ENCODE data around the gene ARHGEF16.

ARHGEF16 gene

DNA sequence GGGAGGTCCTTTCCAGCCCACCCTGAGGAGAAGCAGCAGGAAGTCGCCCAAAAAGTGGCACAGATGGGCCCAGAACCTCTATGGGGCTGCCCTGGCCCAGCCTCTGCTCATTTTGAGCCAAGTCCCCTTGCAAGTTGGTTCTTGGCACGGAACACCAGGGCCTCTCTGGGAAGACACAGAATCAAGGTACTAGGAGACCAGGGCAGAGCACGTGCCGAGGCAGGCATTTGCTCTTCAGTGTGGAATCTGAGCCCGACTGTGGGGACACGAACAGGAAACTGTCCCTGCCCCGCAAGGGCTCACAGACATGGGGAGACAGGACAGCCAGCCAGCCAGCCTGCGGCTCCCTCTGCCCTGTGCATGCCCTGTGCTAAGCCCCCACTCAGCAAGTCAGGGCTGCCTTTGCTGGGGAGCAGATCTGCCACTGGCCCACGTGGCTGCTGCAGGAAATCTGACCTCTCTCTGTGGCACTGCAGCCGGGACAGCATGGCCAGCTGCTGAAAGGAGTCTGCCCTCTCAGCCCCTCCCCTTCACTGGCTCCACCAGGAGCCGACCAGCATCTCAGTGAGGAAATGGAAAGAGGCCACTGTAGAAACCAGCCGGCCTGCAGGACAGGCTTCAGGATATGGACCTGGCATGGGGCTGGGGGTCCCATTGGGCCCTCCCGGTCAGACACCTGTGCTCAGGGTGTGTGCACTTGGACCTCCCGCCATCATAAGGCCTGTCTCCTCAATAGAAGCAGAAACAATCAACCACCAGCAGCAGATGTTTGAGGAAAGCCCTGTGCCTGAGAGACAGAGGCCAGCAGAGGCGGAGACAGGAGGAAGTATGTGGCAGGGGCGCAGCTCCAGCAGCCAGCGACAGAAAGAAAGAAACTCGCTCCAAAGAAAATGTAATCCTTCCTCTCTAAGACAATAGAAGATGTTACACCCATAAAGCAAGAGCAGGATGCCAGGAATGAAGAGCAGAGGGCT, 3.7 kb downstream of the ARHGEF16 start:
- DNase-seq: no peak

DNA sequence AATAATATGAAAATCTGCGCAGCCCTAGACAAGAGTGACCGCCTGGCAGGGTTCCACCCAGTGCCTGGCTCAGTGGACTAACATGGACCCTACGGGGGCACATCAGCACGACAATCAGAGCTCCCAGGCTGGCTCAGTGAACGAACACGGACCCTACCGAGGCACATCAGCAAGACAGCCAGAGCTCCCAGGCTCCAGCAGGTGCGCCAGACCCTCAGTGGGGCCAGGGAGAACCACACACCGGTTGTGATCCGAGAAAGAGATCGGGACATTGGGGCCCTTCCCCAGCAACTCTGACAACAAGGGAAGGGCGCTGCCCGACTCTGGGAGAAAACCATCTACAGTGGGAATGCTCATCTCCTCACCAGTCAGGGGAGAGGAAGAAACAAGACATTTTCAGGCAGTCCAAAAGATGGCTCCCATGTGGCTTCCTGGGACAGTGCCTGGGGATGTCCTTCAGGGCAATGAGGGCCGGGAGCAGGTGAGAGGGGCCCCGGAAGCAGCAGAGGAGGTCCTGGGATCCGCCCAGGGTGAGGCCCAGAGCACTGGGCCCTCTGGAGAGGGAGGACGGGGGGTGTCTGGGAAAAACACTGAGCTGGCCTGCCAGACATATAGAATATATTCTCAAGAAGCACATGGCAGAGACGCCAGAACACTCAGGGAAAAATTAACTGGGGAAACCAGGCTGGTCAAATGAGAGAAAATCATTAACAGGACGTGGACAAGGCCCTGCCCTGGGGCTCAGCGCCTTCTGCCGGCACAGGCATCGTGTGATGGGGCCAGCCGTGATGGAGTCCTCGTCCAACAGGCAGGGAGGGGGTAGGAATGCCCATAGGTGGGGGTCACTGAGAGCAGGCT, 4.8 kb downstream of the ARHGEF16 start:
- no peak for DNase-seq

DNA sequence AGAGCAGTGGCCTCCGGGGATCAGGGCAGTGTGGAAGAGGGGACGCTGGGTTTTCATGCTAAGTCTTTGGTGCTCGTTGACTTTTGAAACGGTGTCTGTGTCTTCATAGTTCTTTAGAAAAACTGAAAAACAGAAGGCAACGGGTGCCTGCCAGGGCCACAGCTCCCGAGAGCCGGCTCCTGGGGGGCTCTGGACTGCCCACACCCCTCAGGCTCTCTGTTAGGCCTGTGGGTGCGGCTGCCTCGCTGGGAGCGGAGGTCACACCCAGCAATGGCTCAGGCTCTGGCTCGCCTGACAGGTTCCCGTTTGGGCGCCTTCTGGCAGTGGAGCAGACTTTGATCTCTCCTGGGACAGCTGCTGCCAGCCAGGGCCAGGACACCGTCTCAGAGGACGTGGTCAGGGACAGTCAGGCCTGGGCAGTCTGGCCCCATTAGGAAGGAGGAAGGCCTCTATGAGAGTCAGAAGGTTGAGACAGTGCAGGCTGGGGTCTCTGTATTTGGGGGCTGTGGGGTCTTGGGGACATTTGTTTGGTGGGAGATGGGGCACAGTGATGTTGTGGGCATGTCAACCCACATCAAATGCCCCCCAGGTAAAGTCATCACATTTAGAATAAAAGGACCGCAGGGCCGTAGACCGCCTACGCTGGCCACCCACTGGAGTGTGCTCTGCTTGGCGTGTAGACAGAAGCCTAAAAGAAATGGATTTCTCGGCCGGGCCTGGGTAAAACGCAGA, 5.6 kb downstream of the ARHGEF16 start:
- no peak for DNase-seq

DNA sequence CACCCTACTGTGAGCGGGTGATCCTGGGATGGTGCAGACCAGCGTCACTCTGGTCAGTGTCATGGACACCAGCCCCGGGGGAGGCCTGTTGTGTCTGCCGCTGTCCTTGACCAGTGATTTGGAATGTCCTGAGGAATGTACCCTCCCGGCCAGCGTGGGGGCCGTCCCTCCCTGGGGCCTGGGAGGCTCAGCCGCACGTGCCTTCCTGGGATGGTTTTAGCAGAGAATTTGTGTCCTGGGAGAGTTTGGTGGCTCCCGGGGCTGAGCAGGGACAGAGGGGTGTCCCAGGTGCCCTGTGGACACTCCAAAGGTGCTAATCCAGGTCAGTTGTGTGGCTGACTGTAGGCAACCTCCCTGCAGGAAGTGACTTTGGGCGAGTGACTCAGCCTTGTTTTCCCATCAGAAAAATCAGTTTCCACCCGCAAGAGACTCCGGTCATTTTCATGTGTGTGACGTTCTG, 6.2 kb downstream of the ARHGEF16 start:
- DNase-seq: no peak

DNA sequence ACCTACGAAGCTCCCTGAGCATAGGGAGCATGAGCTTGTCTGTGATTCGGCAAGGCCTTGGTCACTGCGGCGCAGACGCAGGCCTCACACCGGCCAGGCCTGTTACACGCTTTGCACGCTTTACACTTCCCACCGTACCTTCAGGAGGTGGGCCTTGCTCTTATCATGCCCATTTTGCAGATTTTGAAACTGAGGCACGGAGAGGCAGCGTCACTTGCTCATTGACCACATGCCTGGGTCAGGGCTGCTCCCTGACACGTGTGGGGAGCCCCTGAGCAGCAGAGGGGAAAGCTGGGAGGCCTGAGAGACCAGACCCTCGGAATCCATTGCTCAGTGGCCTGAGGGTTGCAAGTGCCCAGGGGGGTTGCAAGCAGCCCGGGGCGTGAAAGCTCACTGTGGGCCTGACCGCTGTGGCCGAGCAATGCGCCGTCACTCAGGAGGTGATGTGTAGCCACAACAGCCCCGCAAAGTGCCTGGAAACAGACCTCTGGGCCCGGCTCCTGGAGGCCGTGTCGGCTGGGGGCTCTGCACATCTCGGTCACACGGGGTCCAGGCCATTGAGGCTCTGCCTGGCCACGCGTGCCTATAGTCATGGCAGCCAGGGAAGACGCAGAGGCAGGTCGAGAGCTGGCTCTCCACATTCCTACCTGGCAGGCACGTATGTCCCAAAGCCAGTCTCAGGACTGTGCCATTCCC, 6.9 kb downstream of the ARHGEF16 start:
- DNase-seq: no peak

DNA sequence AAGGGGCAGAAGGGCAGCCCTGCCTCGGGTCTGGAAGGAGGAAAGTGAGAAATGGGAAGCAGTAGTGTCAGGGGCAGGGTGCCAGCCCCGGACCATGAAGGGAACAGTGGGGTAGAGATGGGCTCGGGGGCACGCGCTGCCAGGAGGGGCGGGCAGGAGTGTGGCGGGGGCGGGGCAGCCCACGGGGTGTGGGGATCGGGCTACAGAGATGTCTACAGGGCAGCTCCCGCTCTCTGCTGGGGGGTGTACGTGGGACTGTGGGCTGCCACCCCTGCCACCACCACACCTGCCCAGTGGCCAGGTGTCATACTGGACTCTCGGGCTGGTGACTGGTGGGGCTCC, 7.4 kb downstream of the ARHGEF16 start:
- DNase-seq: no peak

DNA sequence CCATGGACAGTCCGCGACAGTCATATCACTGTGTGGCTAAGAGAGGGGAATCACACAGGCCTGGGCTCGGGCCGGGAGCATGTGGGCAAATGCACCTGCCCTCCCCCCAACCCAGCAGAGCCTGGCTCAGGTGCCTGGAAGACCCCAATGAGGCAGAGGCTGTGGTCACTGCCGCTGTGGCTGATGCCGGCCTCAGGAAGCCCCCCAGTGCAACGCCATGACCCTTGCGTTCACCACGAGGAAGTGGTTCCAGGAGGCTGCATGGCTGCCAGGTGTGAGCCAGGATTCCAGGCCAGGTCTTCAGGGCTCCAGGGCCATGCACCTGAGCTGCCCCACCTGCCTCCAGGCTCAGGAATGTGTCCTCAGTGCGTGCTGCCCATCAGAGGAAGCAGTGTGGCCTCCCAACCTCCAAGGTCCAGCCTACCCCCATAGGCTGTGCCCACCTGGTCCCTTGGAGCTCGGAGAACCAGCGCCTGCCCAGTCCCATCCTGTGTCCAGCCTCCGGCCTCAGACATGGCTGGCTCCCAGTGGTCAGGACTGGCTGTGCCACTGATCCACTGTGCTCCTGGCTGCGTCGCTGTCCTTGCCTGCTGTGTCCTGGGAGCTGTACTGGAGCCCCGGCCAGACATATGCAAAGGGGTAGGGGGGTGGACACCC, 8.0 kb downstream of the ARHGEF16 start:
- DNase-seq: no peak

DNA sequence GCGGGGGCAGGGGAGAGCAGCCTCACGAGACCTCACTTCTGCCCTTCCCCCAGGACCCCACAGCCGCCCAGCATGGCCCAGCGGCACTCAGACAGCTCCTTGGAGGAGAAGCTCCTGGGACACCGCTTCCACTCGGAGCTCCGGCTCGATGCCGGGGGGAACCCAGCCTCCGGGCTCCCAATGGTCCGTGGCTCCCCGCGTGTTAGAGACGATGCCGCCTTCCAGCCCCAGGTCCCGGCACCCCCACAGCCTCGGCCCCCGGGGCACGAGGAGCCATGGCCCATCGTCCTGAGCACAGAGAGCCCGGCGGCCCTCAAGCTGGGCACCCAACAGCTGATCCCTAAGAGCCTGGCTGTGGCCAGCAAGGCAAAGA, 8.5 kb downstream of the ARHGEF16 start:
- DNase-seq: no peak

DNA sequence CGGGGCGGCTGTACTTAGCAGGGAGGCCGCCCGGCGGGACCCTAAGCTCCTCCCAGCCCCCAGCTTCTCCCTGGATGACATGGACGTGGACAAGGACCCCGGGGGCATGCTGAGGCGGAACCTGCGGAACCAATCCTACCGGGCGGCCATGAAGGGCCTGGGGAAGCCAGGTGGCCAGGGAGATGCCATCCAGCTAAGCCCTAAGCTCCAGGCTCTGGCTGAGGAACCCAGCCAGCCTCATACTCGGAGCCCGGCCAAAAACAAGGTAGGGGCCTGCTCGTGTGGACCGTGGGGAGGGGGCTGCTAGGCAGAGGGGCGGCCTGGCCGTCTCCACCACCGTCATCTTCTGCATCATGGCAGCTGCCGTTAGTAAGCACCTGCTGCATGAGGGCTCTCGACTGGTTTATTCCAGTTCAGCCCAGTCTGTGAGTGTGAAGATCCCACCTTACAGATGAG, 9.0 kb downstream of the ARHGEF16 start:
- DNase-seq: no peak

DNA sequence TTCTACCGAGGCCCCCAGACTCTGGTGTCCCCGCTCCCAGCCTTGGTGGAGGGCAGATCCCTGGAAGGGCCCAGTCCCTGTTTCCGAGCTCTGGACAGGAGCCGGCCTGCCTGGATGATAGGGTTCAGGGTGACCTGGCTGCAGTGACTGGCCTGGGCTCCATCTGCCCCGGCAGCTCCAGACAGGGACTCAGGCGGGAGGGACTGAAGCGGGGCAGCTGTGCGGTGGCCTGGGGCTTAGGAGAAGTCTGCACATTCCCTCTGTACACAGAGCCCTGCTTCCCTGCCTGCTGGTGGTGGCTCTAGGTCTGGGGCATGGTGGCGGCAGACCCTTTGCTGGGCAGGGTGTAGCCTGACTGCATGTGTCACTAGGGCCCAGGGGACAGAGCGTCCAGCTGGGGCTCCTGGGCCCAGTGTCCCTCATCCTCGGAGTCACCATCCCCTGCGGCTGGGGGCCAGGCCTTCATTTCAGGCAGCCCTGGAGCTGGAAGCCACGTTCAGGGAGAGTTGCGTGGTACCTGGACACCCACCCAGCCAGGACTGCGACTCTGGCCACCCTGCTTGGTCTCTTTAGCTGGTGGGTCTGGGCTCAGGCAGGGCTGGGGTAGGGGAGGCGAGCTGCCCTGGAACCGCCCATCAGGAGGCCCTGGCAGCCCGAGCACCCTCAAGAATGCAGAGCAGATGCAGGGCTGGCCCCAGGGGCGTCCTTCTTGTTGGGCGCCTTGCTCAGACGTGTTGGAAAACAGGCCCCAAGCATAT, 9.6 kb downstream of the ARHGEF16 start:
- no peak for DNase-seq

DNA sequence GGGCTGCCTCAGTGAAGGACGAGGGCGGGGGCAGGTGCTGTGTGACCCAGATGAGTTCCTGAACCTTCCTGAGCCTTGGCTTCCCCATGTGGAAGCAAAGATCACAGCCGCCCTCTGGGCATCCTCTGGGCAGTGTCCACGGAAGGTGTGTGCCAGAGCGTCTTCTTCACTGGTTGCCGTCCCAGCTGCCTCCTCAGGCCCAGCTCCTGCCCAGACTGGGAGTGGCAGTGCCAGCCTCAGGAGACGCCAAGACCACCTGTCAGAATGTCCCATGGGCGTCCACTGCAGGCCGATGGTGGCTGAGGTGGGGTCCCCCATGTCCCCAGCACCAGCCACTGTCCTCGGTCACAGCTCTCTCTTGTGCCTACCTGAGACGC, 10.2 kb downstream of the ARHGEF16 start:
- no peak for DNase-seq

DNA sequence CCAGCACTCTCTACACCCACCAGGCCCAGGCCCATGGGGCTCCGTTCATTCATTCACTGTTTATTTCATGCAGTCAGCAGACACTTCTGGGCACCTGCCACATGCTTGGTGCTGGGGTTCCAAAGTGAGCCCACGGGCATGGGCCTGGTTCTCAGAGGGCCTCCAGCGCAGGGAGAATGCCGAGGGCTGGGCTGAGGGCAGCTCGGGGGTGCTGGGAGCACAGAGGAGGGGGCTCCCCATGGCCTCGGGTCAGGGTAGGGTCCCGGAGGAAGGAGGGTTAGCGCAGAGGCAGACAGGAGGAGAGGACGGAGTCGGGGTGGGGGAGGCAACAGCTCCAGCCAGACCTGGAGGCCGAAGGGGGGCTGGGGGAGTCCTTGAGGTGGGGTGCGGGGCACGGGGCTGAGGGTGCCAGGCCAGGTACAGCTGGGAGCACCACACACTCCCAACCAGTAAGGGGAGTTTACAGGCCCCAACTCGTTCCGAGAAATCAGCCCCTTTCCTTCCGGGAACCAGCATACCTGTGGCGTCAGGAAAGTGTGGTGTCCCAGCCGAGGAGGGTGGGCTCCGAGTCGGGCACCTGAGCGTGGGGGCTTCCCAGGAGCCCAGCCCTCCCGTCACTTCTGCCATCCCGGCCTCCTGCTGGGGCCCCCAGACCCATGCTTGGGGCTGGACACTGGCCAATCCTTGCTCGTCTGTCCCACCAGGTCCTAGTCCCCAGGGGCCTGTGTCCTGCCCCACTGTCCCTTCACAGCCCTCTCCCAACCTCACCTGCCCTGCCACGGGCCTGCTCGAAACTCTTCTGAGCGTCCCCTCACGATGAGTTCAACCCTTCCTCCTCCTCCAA, 10.8 kb downstream of the ARHGEF16 start:
- DNase-seq: no peak

DNA sequence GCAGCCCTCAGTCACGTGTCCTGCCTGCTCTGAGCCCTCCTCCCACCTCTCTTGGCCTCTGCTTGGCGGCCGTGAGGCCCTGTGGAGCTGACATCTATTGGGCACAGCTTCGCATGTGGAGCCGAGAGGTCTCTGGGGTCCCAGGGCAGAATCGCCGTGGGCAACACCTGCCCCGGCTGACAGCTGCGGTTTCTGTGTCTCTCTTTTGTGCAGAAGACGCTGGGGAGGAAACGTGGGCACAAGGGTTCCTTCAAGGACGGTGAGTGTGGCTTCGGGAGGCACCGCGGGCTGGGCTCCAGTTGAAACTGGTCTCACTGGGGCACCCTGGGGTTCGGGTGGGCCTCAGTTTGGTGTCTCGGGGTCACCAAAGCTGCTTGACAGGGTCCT, 11.5 kb downstream of the ARHGEF16 start:
- DNase-seq: no peak

DNA sequence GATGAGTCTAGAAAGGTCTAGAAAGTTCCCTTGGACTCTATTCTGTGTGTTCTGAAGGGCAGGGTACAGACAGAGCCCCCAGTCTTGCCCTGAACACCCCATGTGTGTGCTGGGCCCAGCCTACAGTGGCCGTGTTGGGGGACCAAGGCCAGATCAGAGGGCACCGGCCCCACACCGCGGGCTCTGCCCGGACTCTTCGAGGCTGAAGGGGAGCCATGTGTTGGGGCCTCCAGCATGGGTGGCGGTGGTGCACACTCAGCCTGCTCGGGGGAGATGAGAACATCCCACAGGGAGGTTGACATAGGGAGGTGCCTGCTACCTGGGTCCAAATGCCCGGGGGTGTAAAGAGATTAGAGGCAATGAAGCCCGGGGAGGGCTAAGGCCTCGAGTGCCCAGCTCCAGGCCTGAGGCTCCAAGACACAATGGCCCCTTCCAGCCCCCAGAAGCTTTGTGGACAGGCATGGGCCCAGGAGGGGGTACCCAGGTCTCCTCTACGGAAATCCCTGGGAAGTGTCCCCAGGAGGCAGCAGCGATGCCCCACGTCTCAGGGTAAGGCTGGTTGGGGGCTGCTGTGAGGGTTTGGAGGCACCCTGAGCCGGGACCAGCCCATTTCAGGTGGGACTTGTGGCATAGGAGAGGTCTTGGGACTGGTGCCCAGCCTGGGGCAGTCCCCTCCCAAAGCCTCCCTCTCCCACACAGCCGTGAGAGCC, 12.1 kb downstream of the ARHGEF16 start:
- DNase-seq: no peak

DNA sequence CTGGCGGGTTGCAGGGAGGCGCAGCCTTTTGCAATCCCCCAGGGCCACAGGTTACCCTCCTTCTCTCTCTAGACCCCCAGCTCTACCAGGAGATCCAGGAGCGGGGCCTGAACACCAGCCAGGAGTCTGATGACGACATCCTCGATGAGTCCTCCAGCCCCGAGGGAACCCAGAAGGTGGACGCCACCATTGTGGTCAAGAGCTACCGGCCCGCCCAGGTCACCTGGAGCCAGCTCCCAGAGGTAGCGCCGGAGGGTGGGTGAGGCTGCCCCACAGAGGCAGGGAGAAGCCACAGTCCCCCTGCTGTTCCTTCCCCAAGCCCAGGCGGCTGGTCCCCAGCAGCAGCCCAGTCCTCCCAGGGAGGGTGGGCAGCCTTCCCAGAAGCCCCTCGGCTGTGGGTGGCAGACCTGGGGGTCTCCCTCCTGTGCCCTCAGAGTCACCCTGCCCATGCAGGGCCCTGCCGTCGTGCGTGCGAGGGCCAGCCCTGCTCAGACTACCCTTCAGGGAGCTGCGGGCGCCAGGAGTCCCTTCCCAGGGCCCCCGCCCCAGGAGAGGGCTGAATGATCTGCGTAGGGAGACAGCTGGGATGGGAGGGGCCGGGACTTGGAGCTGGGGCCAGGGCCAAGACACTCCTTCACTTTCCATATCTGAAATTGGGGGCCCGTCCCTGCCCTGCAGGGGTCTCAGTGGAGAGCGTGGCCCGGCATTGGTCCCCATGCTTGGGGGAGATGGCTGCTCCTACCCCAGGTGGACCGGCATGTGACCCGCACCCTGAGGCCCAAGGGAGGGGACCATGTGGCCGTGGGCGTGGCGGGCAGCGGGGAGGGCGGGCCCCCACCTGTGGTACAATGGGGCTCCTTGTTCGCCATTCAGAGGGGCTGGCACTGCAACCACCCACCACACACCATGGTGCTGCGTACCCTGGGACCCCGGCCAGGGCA, 12.9 kb downstream of the ARHGEF16 start:
- no peak for DNase-seq

DNA sequence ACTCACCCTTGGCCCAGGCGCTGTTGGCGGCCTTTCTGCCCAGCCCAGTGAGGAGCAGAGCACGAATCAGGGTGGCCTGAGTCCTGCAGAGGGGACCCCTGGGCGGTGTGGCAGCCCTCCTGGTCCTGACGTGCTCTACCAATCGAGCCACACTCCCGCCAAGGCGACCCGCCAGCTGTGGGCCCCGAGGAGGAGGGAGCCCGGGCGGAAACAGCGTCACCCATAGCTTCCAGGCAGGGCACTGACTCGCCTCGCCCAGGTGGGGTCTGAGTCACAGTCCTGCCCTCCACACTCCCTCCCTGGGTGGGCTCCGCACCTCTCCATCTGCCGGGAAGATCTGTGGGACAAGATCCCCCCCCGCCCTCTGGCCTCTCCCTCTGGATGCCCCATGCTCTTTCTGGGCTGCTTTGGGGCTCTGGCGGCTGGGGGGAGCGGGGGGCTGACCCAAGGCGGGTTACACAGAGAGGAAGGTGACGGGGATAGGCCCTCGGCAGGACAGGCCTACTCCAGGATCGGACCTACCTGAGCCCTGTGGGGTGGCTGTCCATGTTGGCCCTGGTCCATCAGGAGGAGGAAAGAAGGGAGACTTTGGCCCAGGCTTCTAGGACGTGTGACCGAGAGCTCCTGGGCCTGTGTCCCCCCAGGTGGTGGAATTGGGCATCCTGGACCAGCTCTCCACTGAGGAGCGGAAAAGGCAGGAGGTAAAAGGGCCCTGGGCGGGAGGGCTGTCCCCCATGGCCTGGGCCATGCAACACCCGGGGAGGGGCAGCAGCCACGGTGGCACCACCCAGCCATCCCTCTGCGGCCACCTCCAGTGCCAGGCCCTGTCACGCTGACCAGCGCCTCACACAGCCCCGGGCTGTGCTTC, 14.0 kb downstream of the ARHGEF16 start:
- no peak for DNase-seq

Measured in effector CD4-positive, alpha-beta T cell (primary cell).